H1 (cell line): ENCODE results near the gene TUBA8. TPM values are rescaled to one million over a fixed set of nuclear protein-coding genes. Genes with fewer than 3 reads are reported as not detected.

Experiments used
- CTCF ChIA-PET: fragments of 300-600 bp; sonication (Branson Sonifier 250); formaldehyde crosslinking; loops from one replicate; lab custom pipeline; 2021; ENCODE audit not compliant: partially characterized antibody; lab: Charles Lee
- POLR2A ChIA-PET: fragments of 300-600 bp; sonication (Branson Sonifier 250); formaldehyde crosslinking; loops from one replicate; lab custom pipeline; 2021; ENCODE audit warnings: inconsistent platforms; ENCODE audit not compliant: partially characterized antibody; lab: Charles Lee
- DNase-seq, 2 experiments: peaks; one replicate each; pipeline versions ENCODE4 v3.0.0 to v3.0.0-alpha.2; 2010 to 2022; ENCODE audit warnings: low spot score in 2 of 2, low read depth in 1 of 2, mixed read lengths in 1 of 2
- FAIRE-seq: peaks from 2 replicates; lab custom pipeline; 2011; peaks lifted over from hg19 to GRCh38; lab: Jason Lieb, UNC
- H2AFZ ChIP-seq: 2 replicates; pipeline ENCODE4 v1.8.1; 2012; ENCODE audit warnings: low read length, inconsistent platforms
- H2AK5ac ChIP-seq: 2 replicates; pipeline ENCODE4 v1.6.1; 2013; ENCODE audit warnings: low read depth, low read length
- H2BK120ac ChIP-seq: replicated peaks from 2 replicates; pipeline ENCODE3; 2013; ENCODE audit warnings: low read depth, low read length, inconsistent platforms
- H2BK12ac ChIP-seq: 2 replicates; pipeline ENCODE4 v1.6.1; 2013; ENCODE audit warnings: low read depth, low read length
- H2BK15ac ChIP-seq: 2 replicates; pipeline ENCODE4 v1.6.1; 2013; ENCODE audit warnings: low read length
- H2BK20ac ChIP-seq: 2 replicates; pipeline ENCODE4 v1.6.1; 2013; ENCODE audit warnings: low read length
- H2BK5ac ChIP-seq: 2 replicates; pipeline ENCODE4 v1.6.1; 2013; ENCODE audit warnings: low read depth, low read length
- H3K14ac ChIP-seq: 2 replicates; pipeline ENCODE4 v1.6.1; 2013; ENCODE audit warnings: inconsistent platforms; ENCODE audit not compliant: insufficient read length
- H3K18ac ChIP-seq: 2 replicates; pipeline ENCODE4 v1.6.1; 2013; ENCODE audit warnings: low read length; ENCODE audit errors: extremely low read depth
- H3K23ac ChIP-seq: 2 replicates; pipeline ENCODE4 v1.6.1; 2013; ENCODE audit warnings: inconsistent platforms; ENCODE audit not compliant: insufficient read length
- H3K23me2 ChIP-seq: 2 replicates; pipeline ENCODE4 v1.6.1; 2013; ENCODE audit warnings: low read depth, low read length
- H3K27ac ChIP-seq: 2 replicates; pipeline ENCODE4 v1.6.1; 2011; ENCODE audit warnings: low read depth, low read length, inconsistent platforms
- H3K27me3 ChIP-seq, 4 experiments: replicated peaks in 1 of 4; 1 replicate in 1 of 4; 2 replicates in 3 of 4; pipeline versions ENCODE4 v1.6.1 to v1.8.1; 2011 to 2013; ENCODE audit warnings: low read length in 3 of 4, mild to moderate bottlenecking in 3 of 4, inconsistent platforms in 2 of 4, mixed read lengths in 2 of 4, moderate library complexity in 1 of 4; ENCODE audit not compliant: control insufficient read depth in 3 of 4, insufficient read depth in 3 of 4; ENCODE audit errors: extremely low read depth in 1 of 4
- H3K36me3 ChIP-seq, 4 experiments: 2 replicates each; pipeline versions ENCODE4 v1.6.1 to v1.8.1; 2011 to 2013; ENCODE audit warnings: mild to moderate bottlenecking in 4 of 4, low read length in 3 of 4, moderate library complexity in 2 of 4, control low read depth in 1 of 4, inconsistent platforms in 1 of 4; ENCODE audit not compliant: insufficient read depth in 4 of 4, control insufficient read depth in 2 of 4
- H3K4ac ChIP-seq: replicated peaks from 2 replicates; pipeline ENCODE3; 2013; ENCODE audit warnings: low read length, low read depth, mixed read lengths, inconsistent platforms; ENCODE audit not compliant: insufficient read length
- H3K4me1 ChIP-seq, 4 experiments: replicated peaks in 1 of 4; 1 replicate in 1 of 4; 2 replicates in 3 of 4; pipeline versions ENCODE4 v1.6.1 to v1.8.1; 2011 to 2013; ENCODE audit warnings: low read length in 3 of 4, inconsistent platforms in 2 of 4, mixed read lengths in 1 of 4; ENCODE audit not compliant: insufficient read depth in 4 of 4, control insufficient read depth in 3 of 4
- H3K4me2 ChIP-seq, 2 experiments: 2 replicates each; pipeline versions ENCODE4 v1.6.1 to v1.8.1; 2011 to 2013; ENCODE audit warnings: low read depth in 2 of 2, low read length in 2 of 2, control low read depth in 1 of 2, inconsistent platforms in 1 of 2, mild to moderate bottlenecking in 1 of 2; ENCODE audit not compliant: insufficient read depth in 1 of 2
- H3K4me3 ChIP-seq, 4 experiments: fragments of 200-600, 300-600 bp in 1 of 4; sonication (generic), shearing (Covaris generic), sonication (Bioruptor Twin) in 1 of 4; 2 replicates each; pipeline versions ENCODE4 v1.5.1 to v1.8.1; 2011 to 2016; ENCODE audit warnings: low read length in 4 of 4, low read depth in 3 of 4, control low read depth in 2 of 4, inconsistent platforms in 2 of 4, mild to moderate bottlenecking in 2 of 4, mixed read lengths in 1 of 4, moderate library complexity in 1 of 4; ENCODE audit not compliant: insufficient read depth in 2 of 4; ENCODE audit errors: extremely low read depth in 1 of 4
- H3K56ac ChIP-seq: replicated peaks from 2 replicates; pipeline ENCODE3; 2013; ENCODE audit warnings: low read depth, mild to moderate bottlenecking, mixed read lengths, low read length, inconsistent platforms; ENCODE audit not compliant: insufficient read length
- H3K79me1 ChIP-seq: 2 replicates; pipeline ENCODE4 v1.6.1; 2013; ENCODE audit warnings: low read depth, low read length, control low read depth
- H3K79me2 ChIP-seq, 2 experiments: 2 replicates each; pipeline versions ENCODE4 v1.6.1 to v1.8.1; 2012 to 2013; ENCODE audit warnings: low read length in 2 of 2, mild to moderate bottlenecking in 2 of 2, inconsistent platforms in 1 of 2; ENCODE audit not compliant: insufficient read depth in 2 of 2, control insufficient read depth in 1 of 2
- H3K9ac ChIP-seq, 4 experiments: replicated peaks in 1 of 4; 1 replicate in 1 of 4; 2 replicates in 3 of 4; pipeline versions ENCODE4 v1.6.1 to v1.8.1; 2011 to 2013; ENCODE audit warnings: low read depth in 3 of 4, low read length in 3 of 4, control low read depth in 2 of 4, mild to moderate bottlenecking in 2 of 4, moderate library complexity in 2 of 4, inconsistent platforms in 1 of 4; ENCODE audit errors: extremely low read depth in 1 of 4
- H3K9me3 ChIP-seq, 2 experiments: 2 replicates each; pipeline versions ENCODE4 v1.6.1 to v1.8.1; 2012 to 2013; ENCODE audit warnings: mild to moderate bottlenecking in 2 of 2, moderate library complexity in 2 of 2, control low read depth in 1 of 2, inconsistent platforms in 1 of 2, low read depth in 1 of 2, low read length in 1 of 2, mixed read lengths in 1 of 2; ENCODE audit not compliant: insufficient read depth in 2 of 2
- H4K20me1 ChIP-seq, 2 experiments: replicated peaks in 1 of 2; 2 replicates each; pipeline versions ENCODE3 to v1.8.1; 2011 to 2013; ENCODE audit warnings: inconsistent platforms in 2 of 2, low read length in 2 of 2, mild to moderate bottlenecking in 1 of 2; ENCODE audit not compliant: insufficient read depth in 2 of 2, control insufficient read depth in 1 of 2
- H4K5ac ChIP-seq: 2 replicates; pipeline ENCODE4 v1.6.1; 2013; ENCODE audit warnings: low read length, low read depth, mixed read lengths, inconsistent platforms; ENCODE audit not compliant: insufficient read length
- H4K8ac ChIP-seq: 2 replicates; pipeline ENCODE4 v1.8.0; 2013; ENCODE audit warnings: mild to moderate bottlenecking, moderate library complexity, low read length, inconsistent platforms; ENCODE audit not compliant: insufficient read depth; ENCODE audit errors: extremely low read depth
- H4K91ac ChIP-seq: replicated peaks from 2 replicates; pipeline ENCODE3; 2013; ENCODE audit warnings: low read length, mixed read lengths, inconsistent platforms; ENCODE audit not compliant: insufficient read length
- BRCA1 ChIP-seq: IDR thresholded peaks from 2 replicates; pipeline ENCODE4 v1.6.1; 2012; ENCODE audit warnings: low read depth, low read length, improper control_type of control experiment
- EP300 ChIP-seq, 2 experiments: IDR thresholded peaks; 1 replicate in 1 of 2; 2 replicates in 1 of 2; pipeline ENCODE4 v1.6.1; 2011 to 2012; ENCODE audit warnings: low read depth in 2 of 2, low read length in 2 of 2, mild to moderate bottlenecking in 2 of 2, borderline replicate concordance in 1 of 2, inconsistent platforms in 1 of 2, moderate library complexity in 1 of 2
- RAD21 ChIP-seq, 2 experiments: IDR thresholded peaks in 1 of 2; conservative IDR thresholded peaks in 1 of 2; 2 replicates each; pipeline ENCODE4 v1.6.1; 2011; ENCODE audit warnings: low read depth in 2 of 2, low read length in 2 of 2, improper control_type of control experiment in 1 of 2, inconsistent platforms in 1 of 2, mild to moderate bottlenecking in 1 of 2, moderate library complexity in 1 of 2
- SIX5 ChIP-seq: IDR thresholded peaks from 2 replicates; pipeline ENCODE4 v1.6.1; 2011; ENCODE audit warnings: mild to moderate bottlenecking, low read depth, low read length
- WGBS, 2 experiments: shearing (Covaris generic) in 1 of 2; methylation state at CpG; one replicate each; pipeline versions ENCODE4 v1.1.6 to v1.1.7; 2013 to 2015; ENCODE audit warnings: low lambda C conversion rate in 2 of 2, mixed read lengths in 2 of 2, inconsistent platforms in 1 of 2, low coverage in 1 of 2, missing lambda C conversion rate in 1 of 2; ENCODE audit not compliant: insufficient replicate concordance in 2 of 2, insufficient coverage in 1 of 2, insufficient read length in 1 of 2; ENCODE audit errors: extremely low coverage in 1 of 2, missing lambda C conversion rate in 1 of 2; 5-methylcytosine and 5-hydroxymethylcytosine counted together
- polyA plus RNA-seq, 7 experiments: library from polyadenylated mRNA; depleted of rRNA in 3 of 7; stranded (reverse) in 5 of 7; unstranded in 2 of 7; fragments of >200 nt in 5 of 7; fragments of 200-250 nt in 2 of 7; gene quantifications; 1 replicate in 5 of 7; 2 replicates in 1 of 7; 4 replicates in 1 of 7; pipeline versions ENCODE4 v1.2.1 to v1.2.3, GENCODE V29; 2011 to 2013; ENCODE audit warnings: missing spikeins in 2 of 7, mixed read lengths in 2 of 7
- total RNA-seq: library from RNA; stranded (reverse); fragmentation: NEBNext Ultra II Directional; extraction: Animal tissue kit (Norgen Biotek cat#: 25700); gene quantifications from 2 replicates; pipeline ENCODE4 v1.2.1, GENCODE V29; 2021
- TF ChIP-seq, protein P1 (sequence below): IDR thresholded peaks from 2 replicates; pipeline ENCODE4 v1.6.1; 2012; ENCODE audit warnings: low read length, inconsistent platforms
- TF ChIP-seq, protein P2 (sequence below), 3 experiments: IDR thresholded peaks; 1 replicate in 2 of 3; 2 replicates in 1 of 3; pipeline versions ENCODE4 v1.5.1 to v1.6.1; 2011; ENCODE audit warnings: low read length in 3 of 3, mild to moderate bottlenecking in 3 of 3, inconsistent platforms in 2 of 3, low read depth in 1 of 3, moderate library complexity in 1 of 3; ENCODE audit not compliant: insufficient read depth in 1 of 3; ENCODE audit errors: control extremely low read depth in 1 of 3

Gene TUBA8
- total and polyA plus RNA-seq, 2 of the 8 experiments (the other 6 are each of a cell fraction or from before 2014, with no cell fraction given) = 1.0 to 4.0 TPM

DNA sequence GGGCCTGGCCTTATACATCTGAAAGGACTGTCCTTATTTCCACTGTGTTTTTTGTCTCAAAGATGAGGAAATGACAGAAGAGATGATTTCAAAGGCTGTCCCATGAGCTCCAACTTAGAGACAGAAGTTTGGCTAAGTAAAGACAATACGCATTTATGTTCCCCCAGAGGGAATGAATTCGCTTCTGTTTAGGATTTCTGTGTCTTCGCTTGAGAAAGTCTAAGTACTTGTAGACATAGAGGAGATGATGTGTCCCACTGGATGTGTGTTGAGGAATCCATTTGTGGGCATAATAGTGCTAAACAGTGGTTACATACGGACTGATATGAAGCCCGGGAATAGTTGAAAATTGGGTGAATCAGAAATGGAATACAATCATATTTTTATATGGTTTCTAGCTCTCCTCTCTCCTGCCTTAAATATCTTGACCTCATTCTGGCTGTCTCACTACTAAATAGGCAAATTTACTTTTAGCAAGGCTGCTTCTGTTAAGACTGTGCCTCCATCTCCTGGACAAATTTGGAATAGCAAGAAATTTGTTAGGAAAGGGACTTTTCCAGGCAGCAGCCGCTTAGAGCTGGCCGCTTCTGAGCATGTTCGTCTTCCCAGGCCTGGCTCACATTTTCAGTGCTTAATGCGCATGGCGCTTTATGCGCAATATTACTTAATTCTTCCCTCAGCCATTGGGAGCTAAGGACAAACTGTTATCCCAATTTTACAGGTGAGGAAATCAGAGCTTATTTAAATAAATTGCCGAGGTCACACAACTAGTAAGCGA, 34.7 kb upstream of the TUBA8 start:
- Histone ChIP-seq H2AFZ (no peak overlapping the region), H3K9ac (no peak overlapping the region), H3K14ac (no peak overlapping the region), H4K8ac (no peak overlapping the region), H4K5ac (no peak overlapping the region), H2BK20ac (no peak overlapping the region), H3K4ac (no peak overlapping the region), H2BK120ac (no peak overlapping the region), H3K27me3 (no peaks in the 10 kb centered on the region), H3K27ac (no peak overlapping the region), H4K20me1 (no peaks in the 10 kb centered on the region), H3K79me2 (peaks cover 0 to 19% of the 10 kb centered on the region in 2 experiments; a peak in 3 of 4 replicates), H2BK5ac (no peak overlapping the region), H2BK12ac (no peak overlapping the region), H3K4me3 (no peak overlapping the region), H3K18ac (no peak overlapping the region), H3K36me3 (peaks cover 5 to 6% (median 5%) of the 10 kb centered on the region in 4 experiments; a peak in 5 of 8 replicates), H3K79me1 (no peaks in the 10 kb centered on the region; the same call in 1 of the 2 replicates), H3K4me2 (no peak overlapping the region), H3K23me2 (peaks cover 2% of the 10 kb centered on the region; the same call in 1 of the 2 replicates), H2BK15ac (no peak overlapping the region), H3K9me3 (no peaks in the 10 kb centered on the region), H3K56ac (no peak overlapping the region), H3K4me1 (0 out of 7 replicates have a peak, but pooled peaks cover 0 to 3% (median 0%) of the 10 kb centered on the region in 4 experiments), H3K23ac (no peak overlapping the region), H4K91ac (no peak overlapping the region), H2AK5ac (no peak overlapping the region)
- ChIA-PET CTCF (interaction anchor here (0.6 to 11.5 kb wide), 73 partner anchors 12 to 339 kb away, joined by 3 to 163 read pairs (median 4); partner anchors contain the start of genes MICAL3 and TUBA8), POLR2A (interaction anchor here (1.1 to 1.7 kb wide), 2 partner anchors 13 to 245 kb away, joined by 3 to 5 read pairs; no protein-coding TSS in a partner anchor)
- WGBS, 2 experiments = 41% methylated on average over 13 of the region's 13 CpGs; no CpG with 5 or more reads in 1 of the 2 experiments
- DNase-seq = peak in 1 of 2 experiments; percentile 52
- FAIRE-seq = no peak
- TF ChIP-seq, protein P1, sequence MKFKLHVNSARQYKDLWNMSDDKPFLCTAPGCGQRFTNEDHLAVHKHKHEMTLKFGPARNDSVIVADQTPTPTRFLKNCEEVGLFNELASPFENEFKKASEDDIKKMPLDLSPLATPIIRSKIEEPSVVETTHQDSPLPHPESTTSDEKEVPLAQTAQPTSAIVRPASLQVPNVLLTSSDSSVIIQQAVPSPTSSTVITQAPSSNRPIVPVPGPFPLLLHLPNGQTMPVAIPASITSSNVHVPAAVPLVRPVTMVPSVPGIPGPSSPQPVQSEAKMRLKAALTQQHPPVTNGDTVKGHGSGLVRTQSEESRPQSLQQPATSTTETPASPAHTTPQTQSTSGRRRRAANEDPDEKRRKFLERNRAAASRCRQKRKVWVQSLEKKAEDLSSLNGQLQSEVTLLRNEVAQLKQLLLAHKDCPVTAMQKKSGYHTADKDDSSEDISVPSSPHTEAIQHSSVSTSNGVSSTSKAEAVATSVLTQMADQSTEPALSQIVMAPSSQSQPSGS = no peak
- TF ChIP-seq SIX5 (no peak), BRCA1 (no peak), EP300 (IDR thresholded peaks at IDR 0.05; ENCODE audit: borderline replicate concordance in 1 of 2, low read depth in 2 of 2, low read length in 2 of 2) (no peak), RAD21 (IDR thresholded peaks at IDR 0.05 in 1 of 2, conservative IDR thresholded peaks at IDR 0.05 in 1 of 2; ENCODE audit: low read depth in 2 of 2, low read length in 2 of 2) (peak; percentile 97 to 99)
- TF ChIP-seq, protein P2, sequence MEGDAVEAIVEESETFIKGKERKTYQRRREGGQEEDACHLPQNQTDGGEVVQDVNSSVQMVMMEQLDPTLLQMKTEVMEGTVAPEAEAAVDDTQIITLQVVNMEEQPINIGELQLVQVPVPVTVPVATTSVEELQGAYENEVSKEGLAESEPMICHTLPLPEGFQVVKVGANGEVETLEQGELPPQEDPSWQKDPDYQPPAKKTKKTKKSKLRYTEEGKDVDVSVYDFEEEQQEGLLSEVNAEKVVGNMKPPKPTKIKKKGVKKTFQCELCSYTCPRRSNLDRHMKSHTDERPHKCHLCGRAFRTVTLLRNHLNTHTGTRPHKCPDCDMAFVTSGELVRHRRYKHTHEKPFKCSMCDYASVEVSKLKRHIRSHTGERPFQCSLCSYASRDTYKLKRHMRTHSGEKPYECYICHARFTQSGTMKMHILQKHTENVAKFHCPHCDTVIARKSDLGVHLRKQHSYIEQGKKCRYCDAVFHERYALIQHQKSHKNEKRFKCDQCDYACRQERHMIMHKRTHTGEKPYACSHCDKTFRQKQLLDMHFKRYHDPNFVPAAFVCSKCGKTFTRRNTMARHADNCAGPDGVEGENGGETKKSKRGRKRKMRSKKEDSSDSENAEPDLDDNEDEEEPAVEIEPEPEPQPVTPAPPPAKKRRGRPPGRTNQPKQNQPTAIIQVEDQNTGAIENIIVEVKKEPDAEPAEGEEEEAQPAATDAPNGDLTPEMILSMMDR (IDR thresholded peaks at IDR 0.05; ENCODE audit: control extremely low read depth in 1 of 3, insufficient read depth in 1 of 3, low read depth in 1 of 3, low read length in 3 of 3) = peak in 2 of 3 experiments; percentile 76 to 79; a peak in 3 of 4 replicates
